Glutamatergic neuron (in vitro differentiated cells): ENCODE measurements around the gene CASK. TPM values are rescaled to one million over a fixed set of nuclear protein-coding genes. Genes with fewer than 3 reads are reported as not detected.
"Not testable (repeated sequence)": the region's sequence is repeated elsewhere in the genome, so short reads cannot be mapped to it uniquely, and the experiment has no call there.

Source experiments
- DNase-seq: peaks from one replicate; pipeline ENCODE4 v3.0.0; 2022
- H3K27ac Mint-ChIP-seq: one replicate; pipeline ENCODE4 v1.8.0; 2020; ENCODE audit warnings: mild to moderate bottlenecking, mixed read lengths, inconsistent platforms; ENCODE audit not compliant: unreplicated experiment
- H3K27me3 Mint-ChIP-seq: one replicate; pipeline ENCODE4 v1.8.0; 2020; ENCODE audit warnings: mild to moderate bottlenecking, moderate library complexity, mixed read lengths, inconsistent platforms; ENCODE audit not compliant: unreplicated experiment
- H3K36me3 Mint-ChIP-seq: one replicate; pipeline ENCODE4 v1.8.0; 2020; ENCODE audit warnings: mild to moderate bottlenecking, mixed read lengths, inconsistent platforms; ENCODE audit not compliant: unreplicated experiment
- H3K4me1 Mint-ChIP-seq: one replicate; pipeline ENCODE4 v1.8.0; 2020; ENCODE audit warnings: mild to moderate bottlenecking, low read depth, mixed read lengths, inconsistent platforms; ENCODE audit not compliant: unreplicated experiment
- H3K4me3 Mint-ChIP-seq: one replicate; pipeline ENCODE4 v1.8.0; 2020; ENCODE audit warnings: mild to moderate bottlenecking, mixed read lengths, inconsistent platforms; ENCODE audit not compliant: unreplicated experiment
- H3K9me3 Mint-ChIP-seq: one replicate; pipeline ENCODE4 v1.8.0; 2020; ENCODE audit warnings: mild to moderate bottlenecking, moderate library complexity, mixed read lengths, inconsistent platforms; ENCODE audit not compliant: unreplicated experiment
- total RNA-seq: library from RNA; stranded (reverse); fragmentation: NEBNext Ultra II Directional; extraction: Animal tissue kit (Norgen Biotek cat#: 25700); gene quantifications from one replicate; pipeline ENCODE4 v1.2.1, GENCODE V29; 2021; ENCODE audit not compliant: unreplicated experiment
- TF ChIP-seq, protein P1 (sequence below): fragments of 200-600 bp; sonication (generic); IDR thresholded peaks from one replicate; pipeline ENCODE4 v1.5.0; 2021; ENCODE audit not compliant: partially characterized antibody, unreplicated experiment

CASK gene
- total RNA-seq, 1 donor from 2014 or later: 173 TPM

DNA sequence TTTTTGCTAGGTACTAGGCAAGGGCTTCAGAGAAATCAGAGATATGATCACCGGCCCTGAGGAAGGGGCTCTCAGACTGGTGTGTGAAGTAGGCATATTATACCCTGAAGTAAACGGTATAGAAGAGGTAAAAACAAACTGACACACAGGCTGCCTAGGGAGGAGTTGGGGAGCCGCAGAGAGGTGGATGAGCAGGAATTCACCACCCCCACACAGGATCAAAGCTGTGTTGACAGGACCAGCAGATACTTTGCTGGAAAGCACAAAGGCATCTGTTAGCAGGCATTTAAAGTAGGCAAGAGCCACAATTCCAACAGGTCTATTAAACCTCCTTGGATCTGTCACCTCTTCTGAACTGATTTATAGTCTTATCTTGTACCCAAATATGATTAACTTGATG, 306.4 kb downstream of the CASK start:
- peaks cover 1% of the 10 kb centered on the region for H3K9me3 Mint-ChIP-seq
- H3K4me3 Mint-ChIP-seq: no peak overlapping the region
- H3K36me3 Mint-ChIP-seq: no peaks in the 10 kb centered on the region
- H3K4me1 Mint-ChIP-seq: no peaks in the 10 kb centered on the region
- DNase-seq: no peak
- H3K27me3 Mint-ChIP-seq: no peaks in the 10 kb centered on the region
- no peak overlapping the region for H3K27ac Mint-ChIP-seq
- TF ChIP-seq, protein P1, sequence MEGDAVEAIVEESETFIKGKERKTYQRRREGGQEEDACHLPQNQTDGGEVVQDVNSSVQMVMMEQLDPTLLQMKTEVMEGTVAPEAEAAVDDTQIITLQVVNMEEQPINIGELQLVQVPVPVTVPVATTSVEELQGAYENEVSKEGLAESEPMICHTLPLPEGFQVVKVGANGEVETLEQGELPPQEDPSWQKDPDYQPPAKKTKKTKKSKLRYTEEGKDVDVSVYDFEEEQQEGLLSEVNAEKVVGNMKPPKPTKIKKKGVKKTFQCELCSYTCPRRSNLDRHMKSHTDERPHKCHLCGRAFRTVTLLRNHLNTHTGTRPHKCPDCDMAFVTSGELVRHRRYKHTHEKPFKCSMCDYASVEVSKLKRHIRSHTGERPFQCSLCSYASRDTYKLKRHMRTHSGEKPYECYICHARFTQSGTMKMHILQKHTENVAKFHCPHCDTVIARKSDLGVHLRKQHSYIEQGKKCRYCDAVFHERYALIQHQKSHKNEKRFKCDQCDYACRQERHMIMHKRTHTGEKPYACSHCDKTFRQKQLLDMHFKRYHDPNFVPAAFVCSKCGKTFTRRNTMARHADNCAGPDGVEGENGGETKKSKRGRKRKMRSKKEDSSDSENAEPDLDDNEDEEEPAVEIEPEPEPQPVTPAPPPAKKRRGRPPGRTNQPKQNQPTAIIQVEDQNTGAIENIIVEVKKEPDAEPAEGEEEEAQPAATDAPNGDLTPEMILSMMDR: no peak

DNA sequence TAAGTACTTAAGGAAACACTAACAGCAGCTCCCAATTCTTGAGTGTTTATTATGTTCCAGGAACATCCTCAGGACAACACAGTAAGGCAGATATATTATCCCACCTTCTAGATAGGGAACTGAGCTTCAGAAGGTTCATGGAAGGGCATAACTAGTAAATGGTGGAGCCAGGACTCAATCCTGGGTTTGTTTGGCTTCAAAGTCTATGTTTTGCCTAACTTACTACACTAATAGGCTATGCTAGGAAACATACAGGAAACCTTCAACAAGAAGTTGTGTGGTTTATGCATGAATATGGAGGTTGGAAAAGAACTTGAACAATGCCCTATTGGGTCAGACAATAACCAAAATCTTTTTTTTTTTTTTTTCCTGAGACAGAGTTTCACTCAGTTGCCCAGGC, 307.1 kb downstream of the CASK start:
- DNase-seq: no peak
- H3K4me3 Mint-ChIP-seq: no peak overlapping the region
- H3K9me3 Mint-ChIP-seq: peaks cover 1% of the 10 kb centered on the region

DNA sequence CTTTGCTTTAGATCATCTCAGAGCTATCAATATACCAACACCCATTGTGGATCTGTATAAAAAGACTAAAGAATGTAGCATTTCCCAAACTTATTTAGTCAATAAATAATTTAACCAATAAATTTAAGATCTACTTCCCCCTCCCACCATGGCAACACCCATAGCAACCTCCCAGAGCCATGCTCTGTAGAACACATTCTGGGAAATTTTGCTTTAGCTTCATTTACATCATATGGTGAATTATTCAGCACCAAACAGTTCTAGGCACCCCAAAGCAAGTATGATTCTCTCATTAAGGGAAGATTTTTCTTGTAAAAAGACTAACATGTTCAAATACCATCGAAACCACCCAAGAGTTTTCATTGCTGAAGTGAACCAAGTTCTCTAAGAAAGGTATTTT, 315.1 kb downstream of the CASK start:
- H3K36me3 Mint-ChIP-seq: no peaks in the 10 kb centered on the region
- no peak for DNase-seq
- no peak overlapping the region for H3K27ac Mint-ChIP-seq
- TF ChIP-seq, protein P1: no peak
- peaks cover 7% of the 10 kb centered on the region for H3K4me1 Mint-ChIP-seq
- no peak overlapping the region for H3K4me3 Mint-ChIP-seq
- H3K9me3 Mint-ChIP-seq: peaks cover 4% of the 10 kb centered on the region
- H3K27me3 Mint-ChIP-seq: peaks cover 2% of the 10 kb centered on the region

More for the DNA sequence above, 307.1 kb downstream of the CASK start:
- no peaks in the 10 kb centered on the region for H3K27me3 Mint-ChIP-seq
- no peaks in the 10 kb centered on the region for H3K36me3 Mint-ChIP-seq
- TF ChIP-seq, protein P1: no peak
- H3K27ac Mint-ChIP-seq: no peak overlapping the region
- H3K4me1 Mint-ChIP-seq: no peaks in the 10 kb centered on the region

DNA sequence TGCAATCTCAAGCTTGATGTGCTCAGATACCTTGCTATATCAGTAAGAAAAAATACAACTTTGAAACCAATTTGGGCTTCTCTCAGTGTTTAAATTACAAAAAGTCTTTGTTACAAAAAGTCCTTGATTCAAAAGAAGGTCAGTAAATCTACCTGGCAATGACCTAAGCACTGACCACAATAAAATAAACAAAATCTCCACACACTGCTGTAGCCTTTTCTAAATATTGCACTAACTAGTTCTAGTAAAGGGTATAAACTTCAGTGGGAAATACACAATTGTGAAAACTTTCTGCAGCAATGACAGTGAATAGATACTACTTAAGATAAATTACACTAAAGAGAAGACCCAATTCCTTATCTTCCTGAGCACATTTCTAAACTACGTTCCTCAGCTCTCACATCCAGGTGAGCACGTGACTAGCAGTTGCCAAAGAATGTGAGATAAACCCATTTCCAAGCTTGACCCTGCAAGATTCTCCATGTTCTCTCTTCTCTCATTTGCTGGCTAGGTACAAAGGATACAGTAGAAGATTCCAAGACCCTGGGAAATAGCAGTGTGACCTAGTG, 316.0 kb downstream of the CASK start:
- TF ChIP-seq, protein P1: no peak
- H3K4me1 Mint-ChIP-seq: peaks cover 9% of the 10 kb centered on the region
- peaks cover 2% of the 10 kb centered on the region for H3K27me3 Mint-ChIP-seq
- no peak overlapping the region for H3K27ac Mint-ChIP-seq
- peaks cover 4% of the 10 kb centered on the region for H3K9me3 Mint-ChIP-seq
- H3K4me3 Mint-ChIP-seq: no peak overlapping the region
- no peak for DNase-seq
- H3K36me3 Mint-ChIP-seq: no peaks in the 10 kb centered on the region

DNA sequence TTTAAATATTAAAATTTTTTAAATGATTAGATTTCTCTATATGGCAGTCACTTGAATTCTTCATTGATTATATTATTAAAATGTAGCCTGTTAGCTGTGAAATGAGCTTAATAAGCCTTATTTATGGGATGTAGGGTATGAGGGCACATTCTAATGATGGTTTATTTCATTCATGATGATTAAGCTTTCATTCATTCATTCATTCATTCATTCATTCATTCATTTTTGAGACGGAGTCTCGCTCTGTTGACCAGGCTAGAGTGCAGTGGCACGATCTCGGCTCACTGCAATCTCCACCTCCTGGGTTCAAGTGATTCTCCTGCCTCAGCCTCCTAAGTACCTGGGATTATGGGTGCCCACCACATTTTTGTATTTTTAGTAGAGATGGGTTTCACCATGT, 317.3 kb downstream of the CASK start:
- not testable (repeated sequence) for H3K36me3 Mint-ChIP-seq, H3K27ac Mint-ChIP-seq

More for the DNA sequence above, 317.3 kb downstream of the CASK start:
- H3K9me3 Mint-ChIP-seq, DNase-seq, H3K4me1 Mint-ChIP-seq, H3K27me3 Mint-ChIP-seq, H3K4me3 Mint-ChIP-seq: not testable (repeated sequence)
